Common myeloid progenitor, CD34-positive (primary cell): Measurements from ENCODE around the gene MBD5.

Experiments
- CTCF ChIA-PET: fragments of 350-600 bp; sonication (Branson Sonifier 250); formaldehyde crosslinking; loops from one replicate; lab custom pipeline; 2021; ENCODE audit warnings: antibody characterized with exemption; lab: Charles Lee
- POLR2A ChIA-PET: fragments of 350-600 bp; sonication (Branson Sonifier 250); formaldehyde crosslinking; loops from one replicate; lab custom pipeline; 2021; ENCODE audit warnings: antibody characterized with exemption; lab: Charles Lee
- DNase-seq, 3 donors: peaks; one replicate each; pipeline versions ENCODE4 v3.0.0 to v3.0.0-alpha.2; 2013
- H3K27ac ChIP-seq, 2 experiments: 1 replicate in 1 of 2; 2 replicates in 1 of 2; pipeline ENCODE4 v1.7.0; 2013; ENCODE audit warnings: inconsistent platforms in 2 of 2, low read length in 2 of 2, mild to moderate bottlenecking in 2 of 2, low read depth in 1 of 2, moderate library complexity in 1 of 2; ENCODE audit not compliant: severe bottlenecking in 2 of 2, insufficient read depth in 1 of 2, poor library complexity in 1 of 2
- H3K27me3 ChIP-seq, 5 experiments: replicated peaks in 2 of 5; 1 replicate in 3 of 5; 2 replicates in 2 of 5; pipeline versions ENCODE4 v1.6.1 to v1.7.0; 2013; ENCODE audit warnings: low read length in 4 of 5, mild to moderate bottlenecking in 2 of 5, moderate library complexity in 2 of 5, inconsistent platforms in 1 of 5; ENCODE audit not compliant: insufficient read depth in 5 of 5, control insufficient read depth in 4 of 5
- H3K36me3 ChIP-seq, 4 experiments: 1 replicate in 2 of 4; 2 replicates in 2 of 4; pipeline versions ENCODE4 v1.6.1 to v1.7.0; 2013; ENCODE audit warnings: low read length in 3 of 4, control low read depth in 1 of 4, mild to moderate bottlenecking in 1 of 4; ENCODE audit not compliant: control insufficient read depth in 4 of 4, insufficient read depth in 4 of 4
- H3K4me1 ChIP-seq, 4 experiments: 1 replicate in 3 of 4; 2 replicates in 1 of 4; pipeline versions ENCODE4 v1.6.1 to v1.7.1; 2013; ENCODE audit warnings: low read length in 3 of 4, mild to moderate bottlenecking in 3 of 4, control low read depth in 1 of 4, inconsistent platforms in 1 of 4, moderate library complexity in 1 of 4; ENCODE audit not compliant: control insufficient read depth in 4 of 4, insufficient read depth in 4 of 4; ENCODE audit errors: control extremely low read depth in 1 of 4
- H3K4me3 ChIP-seq, 7 experiments: 1 replicate in 4 of 7; 2 replicates in 3 of 7; pipeline versions ENCODE4 v1.5.1 to v1.7.0; 2013; ENCODE audit warnings: mild to moderate bottlenecking in 7 of 7, low read length in 6 of 7, moderate library complexity in 6 of 7, inconsistent platforms in 2 of 7, low read depth in 2 of 7, control low read depth in 1 of 7; ENCODE audit not compliant: insufficient read depth in 4 of 7, control insufficient read depth in 1 of 7; ENCODE audit errors: extremely low read depth in 1 of 7
- H3K9me3 ChIP-seq, 5 experiments: 1 replicate in 4 of 5; 2 replicates in 1 of 5; pipeline versions ENCODE4 v1.6.1 to v1.7.1; 2013; ENCODE audit warnings: low read length in 4 of 5, mild to moderate bottlenecking in 2 of 5, inconsistent platforms in 1 of 5, low read depth in 1 of 5, moderate library complexity in 1 of 5; ENCODE audit not compliant: control insufficient read depth in 4 of 5, insufficient read depth in 2 of 5; ENCODE audit errors: control extremely low read depth in 1 of 5
- WGBS: methylation state at CpG from one replicate; pipeline ENCODE4 v1.1.5; 2013; ENCODE audit not compliant: insufficient coverage; 5-methylcytosine and 5-hydroxymethylcytosine counted together

MBD5 gene

GRCh38 chr2:148561389-148561788 is 540.5 kb downstream of the MBD5 start:
- Histone ChIP-seq H3K36me3 (no peaks in the 10 kb centered on the region), H3K4me3 (no peak overlapping the region), H3K4me1 (peaks cover 0 to 3% (median 0%) of the 10 kb centered on the region in 4 experiments), H3K27me3 (no peaks in the 10 kb centered on the region), H3K27ac (no peak overlapping the region), H3K9me3 (peaks cover 0 to 2% (median 0%) of the 10 kb centered on the region in 5 experiments)
- POLR2A ChIA-PET, result interaction anchor here (0.7 kb wide), 1 partner anchor 10 kb away, joined by 4 read pairs; no protein-coding TSS in a partner anchor
- CTCF ChIA-PET, result interaction anchor here (1.0 kb wide), 1 partner anchor 10 kb away, joined by 4 read pairs; no protein-coding TSS in a partner anchor
- WGBS, result 95% methylated on average over 14 of the region's 14 CpGs
- no peak for DNase-seq

- DNase-seq, result peak in 1 of 3 donors; percentile 15
- Histone ChIP-seq H3K4me3 (no peak overlapping the region), H3K27me3 (no peaks in the 10 kb centered on the region), H3K9me3 (no peaks in the 10 kb centered on the region), H3K4me1 (peaks cover 0 to 13% (median 4%) of the 10 kb centered on the region in 4 experiments), H3K27ac (no peak overlapping the region), H3K36me3 (no peaks in the 10 kb centered on the region)
- ChIA-PET CTCF (interaction anchor here (1.3 to 1.4 kb wide), 3 partner anchors 22 to 543 kb away, joined by 3 read pairs; no protein-coding TSS in a partner anchor), POLR2A (no interaction called here)
- WGBS, result 100% methylated on average over 1 of the region's 4 CpGs
Observed at GRCh38 chr2:148565272-148565894, 544.5 kb downstream of the MBD5 start.
